Dermis microvascular lymphatic vessel endothelial cell (primary cell): ENCODE results near the gene MGST1. TPM values are rescaled to one million over a fixed set of nuclear protein-coding genes. Genes with fewer than 3 reads are reported as not detected.
"Not testable (repeated sequence)": the region's sequence is repeated elsewhere in the genome, so short reads cannot be mapped to it uniquely, and the experiment has no call there.

ENCODE experiments used
- DNase-seq, 2 donors: peaks; one replicate each; pipeline versions ENCODE4 v3.0.0 to v3.0.0-alpha.2; 2010; ENCODE audit warnings: low read depth in 2 of 2
- total RNA-seq: library from RNA; depleted of rRNA; stranded (reverse); fragments of >200 nt; gene quantifications from 2 replicates; pipeline ENCODE4 v1.2.1, GENCODE V29; 2014

Gene MGST1
- total RNA-seq, 1 donor from 2014 or later, result 19.4 TPM

DNA sequence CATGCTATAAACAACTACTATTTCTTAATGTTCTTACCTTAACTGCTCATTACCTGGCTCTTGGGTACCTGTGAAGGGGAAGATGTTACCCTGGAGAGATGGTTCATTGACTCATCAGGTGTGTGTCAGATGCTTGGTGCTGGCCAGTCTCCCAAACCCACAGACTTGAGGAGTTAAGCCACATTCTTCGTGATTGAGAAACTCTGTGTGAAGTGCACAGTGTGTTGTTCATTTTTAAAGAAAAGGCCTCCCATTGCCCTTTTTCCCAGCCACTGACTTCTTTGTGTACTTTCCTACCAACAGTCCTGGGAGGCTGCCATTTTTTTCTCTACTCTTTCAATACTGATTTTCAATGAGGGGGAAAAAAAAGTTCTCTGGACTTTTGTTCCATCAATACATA, 3.2 kb downstream of the MGST1 start:
- DNase-seq, result no peak

DNA sequence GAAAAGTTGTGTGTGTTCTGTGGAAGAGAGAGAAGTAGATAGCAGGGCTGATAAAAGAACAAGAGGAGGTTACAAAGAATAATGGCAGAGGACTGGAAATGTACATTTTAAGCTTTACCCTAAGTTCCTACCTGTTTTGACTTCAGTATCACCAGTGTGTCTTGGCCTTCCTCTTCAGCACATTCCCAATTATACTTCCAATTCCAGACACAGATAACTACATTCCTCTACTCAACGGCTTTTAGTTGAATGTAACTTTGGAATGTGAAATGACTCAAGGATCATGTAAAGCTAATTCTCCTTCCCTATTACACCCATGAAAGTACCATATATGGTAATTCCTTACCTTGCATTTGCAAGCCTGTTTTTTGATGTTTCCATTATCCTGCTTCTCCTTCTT, 5.0 kb downstream of the MGST1 start:
- no peak for DNase-seq

DNA sequence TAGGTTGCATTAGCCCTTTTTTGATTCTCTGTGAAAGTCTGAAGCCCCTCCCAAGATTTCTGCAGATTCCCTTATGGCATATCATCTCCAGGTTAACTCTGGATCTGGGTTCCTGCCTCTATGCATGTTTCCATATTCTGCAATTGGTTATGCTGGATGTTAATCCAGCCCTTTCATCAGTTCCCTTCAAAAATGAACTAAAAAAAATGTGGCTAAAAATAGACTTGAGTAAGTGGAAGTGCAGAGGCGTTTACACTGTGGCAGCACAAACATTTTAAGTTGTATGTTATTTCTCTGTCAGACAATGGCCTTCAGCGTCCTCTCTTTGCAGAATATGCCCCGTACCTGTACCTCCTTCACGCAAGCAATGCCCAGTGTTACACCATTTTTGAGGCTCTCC, 11.4 kb downstream of the MGST1 start:
- no peak for DNase-seq

- DNase-seq, result peak; percentile 22 to 61
Observed at GRCh38 chr12:16359512-16360491, 12.4 kb downstream of the MGST1 start.

DNA sequence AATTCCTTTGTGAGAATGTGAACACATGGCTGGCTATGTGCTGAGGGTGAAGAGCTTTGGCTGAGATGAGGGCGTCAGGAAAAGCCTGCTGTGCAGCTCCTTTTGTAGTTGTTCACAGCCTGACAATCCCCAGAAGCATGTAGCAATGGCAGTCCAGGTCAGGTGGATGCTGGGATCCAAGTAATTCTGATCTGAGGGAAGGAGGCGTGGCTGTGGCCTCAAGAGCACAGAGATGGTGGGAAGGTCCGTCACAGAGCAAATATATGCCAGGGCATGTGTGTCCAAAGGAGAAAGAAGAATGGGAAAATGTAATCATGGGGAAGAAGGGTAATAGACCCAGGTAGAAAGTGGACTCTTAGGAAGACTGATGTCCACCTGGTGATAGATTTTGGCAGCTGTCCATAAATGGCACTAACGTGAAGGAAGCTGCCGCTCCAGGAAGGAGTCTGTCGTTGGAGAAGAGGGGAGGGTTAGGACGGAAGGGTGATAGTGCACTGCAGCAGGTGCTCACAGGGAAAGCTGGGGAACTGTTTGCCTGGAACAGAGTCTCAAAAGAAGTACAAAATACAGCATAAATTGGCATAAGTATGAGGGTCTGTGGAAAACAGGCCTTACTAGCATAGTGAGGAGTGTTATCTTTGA, 13.8 kb downstream of the MGST1 start:
- no peak for DNase-seq

DNA sequence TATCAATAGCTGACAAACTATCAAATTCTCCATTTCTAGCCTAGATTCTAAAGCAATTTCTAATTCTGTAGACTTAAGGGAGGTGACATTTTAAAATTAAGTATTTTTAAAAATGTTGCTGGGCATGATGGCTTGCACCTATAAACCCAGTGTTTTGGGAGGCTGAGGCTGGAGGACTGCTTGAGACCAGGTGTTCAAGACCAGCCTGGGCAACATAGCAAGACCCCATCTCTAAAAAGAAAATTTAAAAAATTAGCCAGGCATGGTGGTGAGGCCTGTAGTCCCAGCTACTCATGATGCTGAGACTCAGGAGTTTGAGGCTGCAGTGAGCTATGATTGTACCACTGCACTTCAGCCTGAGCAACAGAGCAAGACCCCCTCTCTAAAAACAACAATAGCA, 15.1 kb downstream of the MGST1 start:
- DNase-seq, result no peak

GRCh38 chr12:16369156-16369555, 21.7 kb downstream of the MGST1 start:
- no peak for DNase-seq

DNA sequence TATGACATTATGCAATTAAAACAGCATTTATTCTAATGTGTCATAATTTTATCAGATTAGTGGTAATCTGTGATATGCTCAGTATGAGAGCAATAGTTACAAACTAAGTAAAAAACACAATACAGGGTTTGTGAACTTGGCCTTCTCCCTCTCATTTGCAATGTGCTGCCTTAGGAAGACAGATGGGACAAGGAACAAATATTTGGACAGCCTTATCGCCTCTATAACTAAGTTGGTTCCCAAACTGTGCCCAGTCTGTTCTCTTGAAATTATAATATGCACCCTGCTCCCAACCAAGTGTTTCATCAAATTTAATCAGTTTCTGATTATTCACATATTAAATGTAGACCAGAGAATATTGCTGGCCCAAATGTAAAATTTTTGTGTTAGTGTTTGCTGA, 22.7 kb downstream of the MGST1 start:
- no peak for DNase-seq

DNA sequence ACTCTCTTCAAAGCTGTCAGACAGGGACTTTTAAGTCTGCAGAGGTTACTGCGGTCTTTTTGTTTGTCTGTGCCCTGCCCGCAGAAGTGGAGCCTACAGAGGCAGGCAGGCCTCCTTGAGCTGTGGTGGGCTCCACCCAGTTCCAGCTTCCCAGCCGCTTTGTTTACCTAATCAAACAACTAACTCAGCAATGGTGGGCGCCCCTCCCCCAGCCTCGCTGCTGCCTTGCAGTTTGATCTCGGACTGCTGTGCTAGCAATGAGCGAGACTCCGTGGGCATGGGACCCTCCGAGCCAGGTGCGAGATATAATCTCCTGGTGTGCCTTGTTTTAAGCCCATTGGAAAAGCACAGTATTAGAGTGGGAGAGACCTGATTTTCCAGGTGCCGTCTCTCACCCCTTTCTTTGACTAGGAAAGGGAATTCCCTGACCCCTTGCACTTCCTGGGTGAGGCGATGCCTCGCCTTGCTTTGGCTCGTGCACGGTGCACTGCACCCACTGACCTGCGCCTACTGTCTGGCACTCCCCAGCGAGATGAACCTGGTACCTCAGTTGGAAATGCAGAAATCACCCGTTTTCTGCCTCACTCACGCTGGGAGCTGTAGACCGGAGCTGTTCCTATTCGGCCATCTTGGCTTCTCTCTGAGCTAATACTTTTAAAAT, 35.3 kb downstream of the MGST1 start:
- not testable (repeated sequence) for DNase-seq

- DNase-seq, result no peak
Observed at GRCh38 chr12:16384732-16385131, 37.3 kb downstream of the MGST1 start.

GRCh38 chr12:16385782-16386646, 38.6 kb downstream of the MGST1 start:
- DNase-seq, result peak; percentile 25 to 52

DNA sequence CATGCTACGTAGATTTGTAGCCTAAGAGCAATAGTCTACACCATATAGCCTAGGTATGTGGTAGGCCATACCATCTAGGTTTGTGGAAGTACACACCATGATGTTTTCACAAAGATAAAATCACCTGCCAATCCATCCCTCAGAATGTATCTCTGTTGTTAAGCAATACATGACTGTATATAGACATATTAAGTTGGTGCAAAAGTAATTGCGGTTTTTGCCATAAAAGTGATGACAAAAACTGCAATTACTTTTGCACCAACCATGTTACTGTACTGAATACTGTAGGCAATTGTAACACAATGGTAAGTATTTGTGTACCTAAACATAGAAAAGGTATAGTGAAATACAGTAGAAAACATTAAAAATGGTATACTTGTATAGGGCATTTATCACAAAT, 40.5 kb downstream of the MGST1 start:
- no peak for DNase-seq

- DNase-seq, result no peak
Observed at GRCh38 chr12:16389594-16389993, 42.1 kb downstream of the MGST1 start.

DNA sequence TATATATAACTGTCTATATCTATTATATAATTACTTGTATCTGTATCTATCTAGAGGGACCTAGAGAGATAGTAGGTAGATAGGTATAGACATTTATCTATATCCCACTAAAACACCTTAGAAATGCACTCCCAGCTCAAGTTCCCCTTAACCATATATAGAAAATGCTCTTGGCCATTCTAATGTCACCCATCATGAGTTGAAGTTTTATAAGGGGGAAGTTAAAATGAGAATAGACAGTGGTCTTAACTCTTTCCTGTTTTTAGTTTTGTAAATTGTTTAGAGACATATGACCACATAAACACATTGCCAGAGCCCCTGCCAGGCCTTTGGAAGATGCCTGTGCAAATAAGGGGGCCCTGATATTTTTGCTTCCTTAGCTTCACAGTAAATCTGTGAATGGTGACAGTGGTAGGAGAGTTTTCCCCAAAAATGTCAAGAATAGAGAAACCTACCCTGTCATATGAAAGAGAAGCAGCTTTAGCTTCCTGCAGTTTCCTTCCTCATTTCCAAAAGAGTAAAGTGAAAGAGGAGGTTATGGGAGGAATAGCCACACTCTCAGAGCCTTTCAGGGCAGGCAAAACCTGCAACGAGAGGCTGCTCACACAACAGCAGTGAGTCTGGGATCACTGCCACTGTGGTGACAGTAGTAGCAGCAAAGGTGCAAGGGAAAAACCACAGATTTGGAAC, 45.5 kb downstream of the MGST1 start:
- no peak for DNase-seq

DNA sequence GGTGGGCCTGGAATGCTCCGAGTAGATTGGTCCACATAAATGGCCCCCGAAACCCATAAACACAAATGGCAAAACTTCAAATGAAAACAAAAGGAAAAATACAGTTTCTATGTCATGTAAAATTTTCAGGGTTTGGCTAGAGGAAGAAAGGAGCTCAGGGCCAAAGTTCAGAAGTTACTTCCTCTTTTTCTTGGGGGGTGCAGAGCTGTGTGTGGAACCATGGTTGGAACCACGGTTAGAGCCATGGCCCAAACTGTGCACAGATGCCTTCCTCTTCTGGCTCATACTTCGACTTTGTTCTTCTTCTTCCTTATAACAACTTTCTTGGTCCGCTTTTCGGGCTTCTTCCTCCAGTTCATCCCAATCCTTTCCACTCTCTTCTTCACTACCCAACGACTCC, 51.7 kb downstream of the MGST1 start:
- DNase-seq, result no peak

GRCh38 chr12:16401835-16402234, 54.4 kb downstream of the MGST1 start:
- not testable (repeated sequence) for DNase-seq

GRCh38 chr12:16407346-16407745, 59.9 kb downstream of the MGST1 start:
- DNase-seq, result no peak
